Central memory CD4-positive, alpha-beta T cell (primary cell): ENCODE results near the gene LAMTOR2.
"Not testable (repeated sequence)": the region's sequence is repeated elsewhere in the genome, so short reads cannot be mapped to it uniquely, and the experiment has no call there.

Source experiments
- DNase-seq: peaks from one replicate; pipeline ENCODE4 v3.0.0; 2022
- total RNA-seq, 3 experiments: gene quantifications; one replicate each; lab custom pipeline; 2026; lab: John Stamatoyannopoulos, UW

Gene LAMTOR2
- total RNA-seq, result 6.2 to 22.7 (median 19.9) reads per million in 3 experiments

- DNase-seq, result peak; percentile 91
Measured at GRCh38 chr1:156054500-156055280, at the start of gene LAMTOR2. Gene LAMTOR2, plus strand, starts transcription at chr1:156054782. Its CDS starts 108 bp downstream, at chr1:156054890.

- DNase-seq, result peak; percentile 39
Measured at GRCh38 chr1:156004843-156005584, 49.6 kb upstream of the LAMTOR2 start.

GRCh38 chr1:156006666-156007376, 47.8 kb upstream of the LAMTOR2 start:
- DNase-seq, result no peak

GRCh38 chr1:156009404-156009803, 45.2 kb upstream of the LAMTOR2 start:
- no peak for DNase-seq

- DNase-seq, result no peak
Measured at GRCh38 chr1:156012051-156012817, 42.3 kb upstream of the LAMTOR2 start.

GRCh38 chr1:156014829-156015228, 39.8 kb upstream of the LAMTOR2 start:
- no peak for DNase-seq

- no peak for DNase-seq
Measured at GRCh38 chr1:156019946-156020292, 34.7 kb upstream of the LAMTOR2 start.

- peak; percentile 83 for DNase-seq
Measured at GRCh38 chr1:156020293-156021092, 34.1 kb upstream of the LAMTOR2 start, which contains the start of gene SSR2. Gene SSR2, minus strand, starts transcription at chr1:156020951. Its CDS starts 784 bp downstream, at chr1:156020167.

- DNase-seq, result no peak
Measured at GRCh38 chr1:156021093-156021428, 33.5 kb upstream of the LAMTOR2 start.

- DNase-seq, result no peak
Measured at GRCh38 chr1:156021954-156022353, 32.6 kb upstream of the LAMTOR2 start.

- DNase-seq, result no peak
Measured at GRCh38 chr1:156024801-156025200, 29.8 kb upstream of the LAMTOR2 start.

GRCh38 chr1:156025876-156026275, 28.7 kb upstream of the LAMTOR2 start:
- DNase-seq, result no peak

GRCh38 chr1:156026588-156026987, 28.0 kb upstream of the LAMTOR2 start:
- no peak for DNase-seq

- no peak for DNase-seq
Measured at GRCh38 chr1:156033011-156033410, 21.6 kb upstream of the LAMTOR2 start.

GRCh38 chr1:156034991-156035390, 19.6 kb upstream of the LAMTOR2 start:
- not testable (repeated sequence) for DNase-seq

GRCh38 chr1:156042828-156043227, 11.8 kb upstream of the LAMTOR2 start:
- no peak for DNase-seq

GRCh38 chr1:156045076-156045475, 9.5 kb upstream of the LAMTOR2 start:
- DNase-seq, result no peak

GRCh38 chr1:156048663-156049258, 5.8 kb upstream of the LAMTOR2 start:
- DNase-seq, result no peak

GRCh38 chr1:156050376-156050775, 4.2 kb upstream of the LAMTOR2 start:
- no peak for DNase-seq

- DNase-seq, result no peak
Measured at GRCh38 chr1:156051011-156051725, 3.4 kb upstream of the LAMTOR2 start.
